ENCODE results near the gene UNC80.

The UNC80 gene

GRCh38 chr2:209845666-209846065 lies 74.0 kb downstream of the UNC80 start:
- no peak for DNase-seq (ENCODE audit: extremely low spot score)
- CTCF ChIA-PET: no interaction called here
- TF ChIP-seq ELF4 (IDR thresholded peaks at IDR 0.05): no peak
- no peak for TF ChIP-seq SP1 (IDR thresholded peaks at IDR 0.05)
- no peak for TF ChIP-seq HDGF (IDR thresholded peaks at IDR 0.05; ENCODE audit: borderline replicate concordance)
- TF ChIP-seq FOXA1 (IDR thresholded peaks at IDR 0.05): no peak
- POLR2A ChIA-PET: no interaction called here

DNA sequence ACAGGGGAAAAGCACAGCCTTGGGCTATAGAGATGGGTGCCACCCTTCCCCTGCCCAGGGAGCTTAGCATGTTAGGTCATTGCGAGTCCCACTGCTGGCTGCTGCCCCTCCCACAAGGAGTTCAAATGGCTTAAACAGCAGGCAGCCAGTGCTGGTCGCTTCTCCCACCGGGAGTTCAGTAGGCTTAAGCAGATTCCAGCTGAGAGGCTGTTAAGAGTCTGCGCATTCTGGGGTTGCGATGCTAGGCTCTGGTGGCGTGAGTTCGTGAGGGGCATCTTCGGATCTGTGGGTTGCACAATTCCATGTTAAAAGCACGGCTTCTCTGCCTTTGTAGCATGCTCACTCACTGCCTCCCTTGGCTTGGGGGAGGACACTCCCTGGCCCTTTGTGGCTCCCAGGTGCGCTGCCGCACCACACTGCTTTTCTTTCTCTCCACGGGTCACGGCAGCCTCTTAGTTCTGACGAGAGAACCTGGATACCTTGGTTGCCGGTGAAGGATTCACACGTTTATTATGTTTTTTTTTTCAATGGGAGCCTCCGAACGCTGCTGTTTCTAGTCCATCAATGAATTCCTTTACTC lies 93.2 kb downstream of the UNC80 start:
- ChIA-PET POLR2A (no interaction called here), CTCF (no interaction called here)
- DNase-seq (ENCODE audit: extremely low spot score): peak; percentile 4
- TF ChIP-seq FOXK2 (IDR thresholded peaks at IDR 0.05): no peak
- TF ChIP-seq HDGF (IDR thresholded peaks at IDR 0.05; ENCODE audit: borderline replicate concordance): no peak
- TF ChIP-seq ARNT (IDR thresholded peaks at IDR 0.05): no peak
- TF ChIP-seq, protein P1, sequence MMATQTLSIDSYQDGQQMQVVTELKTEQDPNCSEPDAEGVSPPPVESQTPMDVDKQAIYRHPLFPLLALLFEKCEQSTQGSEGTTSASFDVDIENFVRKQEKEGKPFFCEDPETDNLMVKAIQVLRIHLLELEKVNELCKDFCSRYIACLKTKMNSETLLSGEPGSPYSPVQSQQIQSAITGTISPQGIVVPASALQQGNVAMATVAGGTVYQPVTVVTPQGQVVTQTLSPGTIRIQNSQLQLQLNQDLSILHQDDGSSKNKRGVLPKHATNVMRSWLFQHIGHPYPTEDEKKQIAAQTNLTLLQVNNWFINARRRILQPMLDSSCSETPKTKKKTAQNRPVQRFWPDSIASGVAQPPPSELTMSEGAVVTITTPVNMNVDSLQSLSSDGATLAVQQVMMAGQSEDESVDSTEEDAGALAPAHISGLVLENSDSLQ (IDR thresholded peaks at IDR 0.05): no peak
- TF ChIP-seq ZNF384 (IDR thresholded peaks at IDR 0.05): no peak

DNA sequence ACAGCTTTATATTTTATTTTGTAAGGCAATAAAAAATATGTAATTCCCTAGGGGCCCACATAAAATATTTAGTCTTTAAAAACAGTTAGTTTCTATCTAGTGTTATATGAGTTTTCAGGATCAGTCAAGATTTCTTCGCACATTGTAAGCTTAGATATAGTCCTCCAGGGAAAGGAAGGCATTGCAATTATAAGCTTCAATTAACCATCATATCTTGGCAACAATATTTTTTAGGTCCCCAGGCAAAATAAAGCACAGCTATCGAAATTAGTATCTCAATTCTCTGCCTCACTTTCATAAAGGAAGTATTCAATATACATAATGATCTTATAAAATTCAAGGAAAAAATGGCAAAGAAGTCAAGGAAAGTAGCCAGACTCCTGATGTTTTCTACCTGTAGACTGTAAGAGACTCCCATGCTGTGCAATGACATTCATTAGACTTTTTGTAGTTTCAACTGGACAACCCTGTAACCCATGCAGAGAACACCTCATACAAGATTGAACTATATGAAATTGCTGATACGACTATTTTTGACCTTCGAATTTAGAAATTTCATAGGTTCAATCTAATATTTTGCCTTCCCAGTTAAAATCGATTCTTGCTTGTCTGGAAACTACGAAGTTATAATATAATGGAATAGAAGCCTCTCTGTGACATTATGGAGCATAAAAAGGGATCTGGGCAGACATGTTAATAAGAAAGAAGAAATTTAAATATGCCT lies 96.8 kb downstream of the UNC80 start:
- DNase-seq (ENCODE audit: extremely low spot score): no peak
- TF ChIP-seq FOXK2 (IDR thresholded peaks at IDR 0.05): no peak
- no peak for TF ChIP-seq SUZ12 (IDR thresholded peaks at IDR 0.05)
- TF ChIP-seq, protein P1 (IDR thresholded peaks at IDR 0.05): no peak
- TF ChIP-seq BHLHE40 (IDR thresholded peaks at IDR 0.05; ENCODE audit: borderline replicate concordance): no peak
- no peak for TF ChIP-seq TARDBP (IDR thresholded peaks at IDR 0.05)
- TF ChIP-seq HDGF (IDR thresholded peaks at IDR 0.05; ENCODE audit: borderline replicate concordance): no peak
- no peak for TF ChIP-seq ZNF384 (IDR thresholded peaks at IDR 0.05)
- TF ChIP-seq CTBP1 (IDR thresholded peaks at IDR 0.05; ENCODE audit: borderline replicate concordance): no peak
- TF ChIP-seq ELF4 (IDR thresholded peaks at IDR 0.05): no peak
- no peak for TF ChIP-seq L3MBTL2 (conservative IDR thresholded peaks at IDR 0.05)
- no peak for TF ChIP-seq FOXM1 (IDR thresholded peaks at IDR 0.05; ENCODE audit: borderline replicate concordance)
- TF ChIP-seq ARNT (IDR thresholded peaks at IDR 0.05): no peak
- no peak for TF ChIP-seq NFRKB (IDR thresholded peaks at IDR 0.05)
- no peak for TF ChIP-seq LEF1 (IDR thresholded peaks at IDR 0.05; ENCODE audit: borderline replicate concordance)
- TF ChIP-seq SP1 (IDR thresholded peaks at IDR 0.05): no peak
- TF ChIP-seq FOXA1 (IDR thresholded peaks at IDR 0.05): no peak
- CTCF ChIA-PET: no interaction called here
- POLR2A ChIA-PET: no interaction called here

DNA sequence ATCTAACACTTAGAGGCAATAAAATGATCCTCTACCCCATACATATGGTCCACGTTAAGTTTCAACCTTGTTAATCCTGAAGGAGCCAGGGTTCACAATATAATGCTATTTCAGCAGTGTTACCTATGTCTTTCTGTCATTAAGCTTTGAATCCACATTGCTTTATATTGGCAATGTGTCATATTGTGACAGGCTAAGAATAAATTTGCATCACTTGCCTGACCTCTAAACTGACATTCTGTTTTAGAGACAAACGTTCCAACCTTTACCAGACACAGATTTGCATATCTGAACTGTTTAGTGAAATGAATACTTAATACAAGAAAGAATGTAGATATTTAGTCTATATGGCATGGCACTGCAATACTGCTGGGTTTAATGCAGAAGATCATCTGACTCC lies 98.4 kb downstream of the UNC80 start:
- POLR2A ChIA-PET: no interaction called here
- DNase-seq (ENCODE audit: extremely low spot score): no peak
- CTCF ChIA-PET: no interaction called here
- TF ChIP-seq ELF4 (IDR thresholded peaks at IDR 0.05) (no peak), NFRKB (IDR thresholded peaks at IDR 0.05) (no peak), CTBP1 (IDR thresholded peaks at IDR 0.05; ENCODE audit: borderline replicate concordance) (no peak)
- TF ChIP-seq, protein P1 (IDR thresholded peaks at IDR 0.05): no peak

DNA sequence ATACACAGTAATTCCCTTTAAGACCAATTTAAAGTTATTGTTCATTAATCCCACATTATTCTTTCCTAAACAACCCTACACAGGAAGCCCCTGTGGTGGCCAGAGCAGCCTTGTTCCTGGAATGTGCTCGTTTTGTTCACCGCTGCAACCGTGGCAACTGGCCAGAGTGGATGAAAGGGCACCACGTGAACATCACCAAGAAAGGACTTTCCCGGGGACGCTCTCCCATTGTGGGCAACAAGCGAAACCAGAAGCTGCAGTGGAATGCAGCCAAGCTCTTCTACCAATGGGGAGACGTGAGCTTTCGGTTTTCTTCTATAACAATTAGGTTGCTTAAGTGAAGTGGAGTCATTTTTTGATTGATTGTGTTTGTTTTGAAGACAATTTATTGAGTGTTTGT lies 101.0 kb downstream of the UNC80 start:
- POLR2A ChIA-PET: no interaction called here
- CTCF ChIA-PET: no interaction called here
- peak; percentile 15 for DNase-seq (ENCODE audit: extremely low spot score)
- TF ChIP-seq ZNF384 (IDR thresholded peaks at IDR 0.05) (no peak), SUZ12 (IDR thresholded peaks at IDR 0.05) (no peak), LEF1 (IDR thresholded peaks at IDR 0.05; ENCODE audit: borderline replicate concordance) (no peak), HDGF (IDR thresholded peaks at IDR 0.05; ENCODE audit: borderline replicate concordance) (no peak), ELF4 (IDR thresholded peaks at IDR 0.05) (no peak), CTBP1 (IDR thresholded peaks at IDR 0.05; ENCODE audit: borderline replicate concordance) (no peak), FOXK2 (IDR thresholded peaks at IDR 0.05) (no peak)

- TF ChIP-seq TARDBP (IDR thresholded peaks at IDR 0.05) (no peak), LEF1 (IDR thresholded peaks at IDR 0.05; ENCODE audit: borderline replicate concordance) (no peak), FOXA1 (IDR thresholded peaks at IDR 0.05) (no peak)
- TF ChIP-seq, protein P1 (IDR thresholded peaks at IDR 0.05): no peak
- ChIA-PET CTCF (no interaction called here), POLR2A (no interaction called here)
- no peak for DNase-seq (ENCODE audit: extremely low spot score)
These were observed 103.6 kb downstream of the UNC80 start for GRCh38 chr2:209875270-209875669.

Measured in HEK293T (cell line).